Measurements from ENCODE around the gene ASPSCR1.

- TF ChIP-seq FOSL2 (CRISPR knock-in tag; IDR thresholded peaks at IDR 0.05) (peak; percentile 56), ZFX (CRISPR knock-in tag; IDR thresholded peaks at IDR 0.05; ENCODE audit: low read depth) (peak; percentile 98), FOXJ3 (CRISPR knock-in tag; IDR thresholded peaks at IDR 0.05; ENCODE audit: borderline replicate concordance) (no peak), HNF1B (CRISPR knock-in tag; IDR thresholded peaks at IDR 0.05) (no peak; the same call in none of the 2 replicates), KDM5A (IDR thresholded peaks at IDR 0.05; ENCODE audit: borderline replicate concordance, low read length) (peak; percentile 70; the same call in 1 of the 2 replicates), HNRNPK (IDR thresholded peaks at IDR 0.05; ENCODE audit: low read depth, low read length, poor library complexity, severe bottlenecking) (peak; percentile 74), ZNF460 (CRISPR knock-in tag; IDR thresholded peaks at IDR 0.05; ENCODE audit: borderline replicate concordance) (no peak), ZNF382 (CRISPR knock-in tag; IDR thresholded peaks at IDR 0.05; ENCODE audit: borderline replicate concordance) (no peak), NFYB (CRISPR knock-in tag; IDR thresholded peaks at IDR 0.05) (peak; percentile 95), MAFK (conservative IDR thresholded peaks at IDR 0.05 in 1 of 2, IDR thresholded peaks at IDR 0.05 in 1 of 2; ENCODE audit: low read length in 2 of 2) (no peak), TFDP1 (CRISPR knock-in tag; IDR thresholded peaks at IDR 0.05; ENCODE audit: borderline replicate concordance) (peak; percentile 72; the same call in 1 of the 2 replicates)
These were observed 59.9 kb downstream of the ASPSCR1 start, which contains the start of gene DCXR for GRCh38 chr17:82037092-82037888.
